WTC11 (cell line): Measurements from ENCODE around the gene TAF6. TPM values are rescaled to one million over a fixed set of nuclear protein-coding genes. Genes with fewer than 3 reads are reported as not detected.

ENCODE experiments used
- ATAC-seq: fragments of 200-7000 bp; cut with Tn5 transposase; 2 replicates; pipeline ENCODE4 v1.10.0; 2021; ENCODE audit warnings: mild to moderate bottlenecking, moderate library complexity
- CTCF ChIA-PET: fragments of 300-600 bp; sonication (Branson Sonifier 250); formaldehyde crosslinking; loops from one replicate; lab custom pipeline; 2021; ENCODE audit warnings: antibody characterized with exemption; lab: Charles Lee
- POLR2A ChIA-PET: fragments of 350-600 bp; sonication (Branson Sonifier 250); formaldehyde crosslinking; loops from one replicate; lab custom pipeline; 2021; ENCODE audit warnings: antibody characterized with exemption; lab: Charles Lee
- DNase-seq: peaks from one replicate; pipeline ENCODE4 v3.0.0; 2021; ENCODE audit warnings: low spot score
- H3K27ac Mint-ChIP-seq: 2 replicates; pipeline ENCODE4 v1.8.0; 2021; ENCODE audit warnings: mixed read lengths
- H3K27me3 Mint-ChIP-seq: 2 replicates; pipeline ENCODE4 v1.8.0; 2021; ENCODE audit warnings: low read depth, mild to moderate bottlenecking, moderate library complexity, mixed read lengths
- H3K36me3 Mint-ChIP-seq: 2 replicates; pipeline ENCODE4 v1.8.0; 2021; ENCODE audit warnings: mixed read lengths
- H3K4me1 Mint-ChIP-seq: 2 replicates; pipeline ENCODE4 v1.8.0; 2022; ENCODE audit warnings: mixed read lengths
- H3K4me3 Mint-ChIP-seq: 2 replicates; pipeline ENCODE4 v1.8.0; 2021; ENCODE audit warnings: mild to moderate bottlenecking, moderate library complexity, mixed read lengths
- H3K9me3 Mint-ChIP-seq: 2 replicates; pipeline ENCODE4 v1.8.0; 2021; ENCODE audit warnings: mixed read lengths
- ATF1 ChIP-seq: sonication (generic); formaldehyde crosslinking; IDR thresholded peaks from 2 replicates; pipeline ENCODE4 v1.8.1; 2023; ENCODE audit warnings: mild to moderate bottlenecking, moderate library complexity, missing genetic modification reagents
- CBFB ChIP-seq: sonication (generic); formaldehyde crosslinking; IDR thresholded peaks from 2 replicates; pipeline ENCODE4 v1.8.1; 2022; ENCODE audit warnings: mild to moderate bottlenecking, low read depth, missing genetic modification reagents
- E2F4 ChIP-seq: sonication (generic); formaldehyde crosslinking; IDR thresholded peaks from 2 replicates; pipeline ENCODE4 v1.8.1; 2022; ENCODE audit warnings: low read depth, mild to moderate bottlenecking, moderate library complexity, missing genetic modification reagents, borderline replicate concordance
- EMX1 ChIP-seq: fragments of 250-450 bp; sonication (Bioruptor Pico); IDR thresholded peaks from 2 replicates; pipeline ENCODE4 v1.8.0; 2021; ENCODE audit warnings: mild to moderate bottlenecking
- ESRRA ChIP-seq: sonication (generic); formaldehyde crosslinking; IDR thresholded peaks from 2 replicates; pipeline ENCODE4 v1.8.1; 2022; ENCODE audit warnings: mild to moderate bottlenecking, missing genetic modification reagents, borderline replicate concordance
- FOXJ3 ChIP-seq: sonication (generic); formaldehyde crosslinking; IDR thresholded peaks from 2 replicates; pipeline ENCODE4 v1.9.0; 2021; ENCODE audit warnings: missing genetic modification reagents, mild to moderate bottlenecking, borderline replicate concordance
- FOXK1 ChIP-seq: sonication (generic); formaldehyde crosslinking; IDR thresholded peaks from 2 replicates; pipeline ENCODE4 v1.8.0; 2022; ENCODE audit warnings: mild to moderate bottlenecking, moderate library complexity, missing genetic modification reagents
- FOXP4 ChIP-seq: sonication (generic); formaldehyde crosslinking; IDR thresholded peaks from 2 replicates; pipeline ENCODE4 v1.8.0; 2022; ENCODE audit warnings: mild to moderate bottlenecking, missing genetic modification reagents
- HMGA2 ChIP-seq: fragments of 250-450 bp; sonication (Bioruptor Pico); IDR thresholded peaks from 2 replicates; pipeline ENCODE4 v1.4.0; 2021; ENCODE audit warnings: mild to moderate bottlenecking, moderate library complexity
- MLX ChIP-seq: sonication (generic); formaldehyde crosslinking; IDR thresholded peaks from 2 replicates; pipeline ENCODE4 v1.8.1; 2023; ENCODE audit warnings: mild to moderate bottlenecking, missing genetic modification reagents, moderate library complexity
- NFE2L1 ChIP-seq: sonication (generic); formaldehyde crosslinking; IDR thresholded peaks from 2 replicates; pipeline ENCODE4 v1.8.1; 2023; ENCODE audit warnings: missing genetic modification reagents
- NFYB ChIP-seq: sonication (generic); formaldehyde crosslinking; conservative IDR thresholded peaks from 2 replicates; pipeline ENCODE4 v1.8.0; 2022; ENCODE audit warnings: low read depth, missing genetic modification reagents
- NR1H2 ChIP-seq: sonication (generic); formaldehyde crosslinking; IDR thresholded peaks from 2 replicates; pipeline ENCODE4 v1.9.0; 2021; ENCODE audit warnings: mild to moderate bottlenecking, moderate library complexity, missing genetic modification reagents
- PRDM15 ChIP-seq: sonication (generic); formaldehyde crosslinking; IDR thresholded peaks from 2 replicates; pipeline ENCODE4 v1.8.0; 2022; ENCODE audit warnings: missing genetic modification reagents
- RORB ChIP-seq: fragments of 250-450 bp; sonication (Bioruptor Pico); IDR thresholded peaks from 2 replicates; pipeline ENCODE4 v1.9.0; 2021; ENCODE audit warnings: mild to moderate bottlenecking
- SMAD3 ChIP-seq: sonication (generic); formaldehyde crosslinking; IDR thresholded peaks from 2 replicates; pipeline ENCODE4 v1.8.0; 2022; ENCODE audit warnings: missing genetic modification reagents, mild to moderate bottlenecking, borderline replicate concordance
- TEAD4 ChIP-seq: sonication (generic); formaldehyde crosslinking; IDR thresholded peaks from 2 replicates; pipeline ENCODE4 v1.8.0; 2022; ENCODE audit warnings: mild to moderate bottlenecking, missing genetic modification reagents
- ZBTB21 ChIP-seq: sonication (generic); formaldehyde crosslinking; IDR thresholded peaks from 2 replicates; pipeline ENCODE4 v1.8.1; 2023; ENCODE audit warnings: mild to moderate bottlenecking, missing genetic modification reagents, borderline replicate concordance
- ZNF121 ChIP-seq: sonication (generic); formaldehyde crosslinking; IDR thresholded peaks from 2 replicates; pipeline ENCODE4 v1.8.0; 2023; ENCODE audit warnings: missing genetic modification reagents
- ZNF512 ChIP-seq: sonication (generic); formaldehyde crosslinking; IDR thresholded peaks from 2 replicates; pipeline ENCODE4 v1.8.1; 2022; ENCODE audit warnings: missing genetic modification reagents, borderline replicate concordance
- ZNF671 ChIP-seq: fragments of 250-450 bp; sonication (Bioruptor Pico); IDR thresholded peaks from 2 replicates; pipeline ENCODE4 v1.8.0; 2021; ENCODE audit warnings: mild to moderate bottlenecking
- ZSCAN18 ChIP-seq: fragments of 250-450 bp; sonication (Bioruptor Pico); IDR thresholded peaks from 2 replicates; pipeline ENCODE4 v2.1.2; 2022; ENCODE audit warnings: mild to moderate bottlenecking, moderate library complexity
- total RNA-seq: library from RNA; stranded (reverse); gene quantifications from 3 replicates; pipeline ENCODE4 v1.2.3, GENCODE V29; 2021
- TF ChIP-seq, protein P1 (sequence below): sonication (generic); formaldehyde crosslinking; IDR thresholded peaks from 2 replicates; pipeline ENCODE4 v1.8.1; 2022; ENCODE audit warnings: mild to moderate bottlenecking, moderate library complexity, missing genetic modification reagents

The TAF6 gene
- total RNA-seq, 1 experiment from 2014 or later = 121 TPM

DNA sequence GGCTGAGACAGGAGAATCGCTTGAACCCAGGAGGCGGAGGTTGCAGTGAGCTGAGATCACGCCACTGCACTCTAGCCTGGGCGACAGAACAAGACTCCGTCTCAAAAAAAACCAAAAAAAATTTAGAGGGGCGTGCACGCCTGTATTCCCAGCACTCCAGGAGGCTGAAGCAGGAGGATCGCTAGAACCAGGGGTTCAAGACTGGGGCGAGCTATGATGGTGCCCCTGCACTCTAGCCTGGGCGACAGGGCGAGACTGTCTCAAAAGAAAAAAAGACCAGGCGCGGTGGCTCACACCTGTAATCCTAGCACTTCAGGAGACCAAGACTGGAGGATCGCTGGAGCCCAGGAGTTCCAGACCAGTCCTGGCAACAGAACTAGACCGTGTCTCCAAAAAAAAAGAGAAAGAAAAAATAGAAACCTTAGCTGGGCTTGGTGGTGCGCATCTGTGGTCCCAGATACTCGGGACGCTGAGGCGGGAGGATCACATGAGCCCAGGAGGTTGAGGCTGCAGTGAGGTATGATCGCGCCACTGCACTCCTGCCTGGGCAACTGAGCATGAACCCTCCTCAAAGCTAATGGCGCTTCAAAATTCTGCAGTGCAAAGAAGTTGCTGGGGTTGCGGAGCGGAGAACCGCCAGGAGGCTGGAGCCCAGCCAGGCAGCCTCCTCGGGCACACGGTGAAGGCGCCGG lies 7.2 kb upstream of the TAF6 start:
- ATAC-seq (peak; percentile 4; the same call in 1 of the 2 replicates), DNase-seq (no peak)
- TF ChIP-seq SMAD3 (CRISPR knock-in tag) = no peak; the same call in 1 of the 2 replicates
- no peak for TF ChIP-seq ZBTB21 (CRISPR knock-in tag)
- peak; percentile 54; the same call in 1 of the 2 replicates for TF ChIP-seq ZNF121
- TF ChIP-seq EMX1 = no peak
- TF ChIP-seq RORB = no peak
- no peak for TF ChIP-seq FOXP4 (CRISPR knock-in tag)
- TF ChIP-seq TEAD4 (CRISPR knock-in tag) = no peak
- no peak for TF ChIP-seq ZNF671
- TF ChIP-seq PRDM15 (CRISPR knock-in tag) = no peak
- TF ChIP-seq MLX (CRISPR knock-in tag) = no peak
- TF ChIP-seq ZSCAN18 = no peak
- no peak for TF ChIP-seq ATF1
- no peak for TF ChIP-seq E2F4 (CRISPR knock-in tag)
- no peak for TF ChIP-seq NR1H2 (CRISPR knock-in tag)
- no peak for TF ChIP-seq CBFB (CRISPR knock-in tag)
- no peak for TF ChIP-seq FOXJ3
- TF ChIP-seq NFE2L1 (CRISPR knock-in tag) = 0 out of 2 replicates have a peak, but pooled peaks have one; percentile 47
- TF ChIP-seq ZNF512 = no peak
- TF ChIP-seq FOXK1 (CRISPR knock-in tag) = 0 out of 2 replicates have a peak, but pooled peaks have one; percentile 13
- 0 out of 2 replicates have a peak, but pooled peaks have one; percentile 7 for TF ChIP-seq NFYB (CRISPR knock-in tag)
- TF ChIP-seq, protein P1, sequence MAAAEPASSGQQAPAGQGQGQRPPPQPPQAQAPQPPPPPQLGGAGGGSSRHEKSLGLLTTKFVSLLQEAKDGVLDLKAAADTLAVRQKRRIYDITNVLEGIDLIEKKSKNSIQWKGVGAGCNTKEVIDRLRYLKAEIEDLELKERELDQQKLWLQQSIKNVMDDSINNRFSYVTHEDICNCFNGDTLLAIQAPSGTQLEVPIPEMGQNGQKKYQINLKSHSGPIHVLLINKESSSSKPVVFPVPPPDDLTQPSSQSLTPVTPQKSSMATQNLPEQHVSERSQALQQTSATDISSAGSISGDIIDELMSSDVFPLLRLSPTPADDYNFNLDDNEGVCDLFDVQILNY = 0 out of 2 replicates have a peak, but pooled peaks have one; percentile 53
- no peak for TF ChIP-seq ESRRA (CRISPR knock-in tag)
- no peak for TF ChIP-seq HMGA2
- ChIA-PET CTCF (interaction anchor here (0.6 to 2.1 kb wide), 5 partner anchors 13 to 702 kb away, joined by 3 to 5 read pairs (median 3); partner anchors contain the start of gene AP4M1), POLR2A (interaction anchor here (0.6 to 2.3 kb wide), 6 partner anchors 15 to 529 kb away, joined by 3 to 21 read pairs (median 3); partner anchors contain the start of genes AP4M1, LAMTOR4, MCM7 and TMEM225B)
- Mint-ChIP-seq H3K4me1 (peaks cover 18% of the 10 kb centered on the region), H3K27ac (peak overlapping the region; percentile 99), H3K9me3 (no peaks in the 10 kb centered on the region), H3K27me3 (peaks cover 15% of the 10 kb centered on the region), H3K4me3 (peak overlapping the region; percentile 99), H3K36me3 (peaks cover 2% of the 10 kb centered on the region; the same call in 1 of the 2 replicates)
